HG02610 (cell line): ENCODE measurements around the gene ALDH1A3.
"Not testable (repeated sequence)": the region's sequence is repeated elsewhere in the genome, so short reads cannot be mapped to it uniquely, and the experiment has no call there.

ENCODE experiments used
- ATAC-seq: cut with Tn5 transposase; IDR thresholded peaks from one replicate; pipeline ENCODE4 v1.9.1; 2021; ENCODE audit warnings: mild to moderate bottlenecking, moderate library complexity; ENCODE audit not compliant: unreplicated experiment

The ALDH1A3 gene

GRCh38 chr15:100879464-100880138 is at the start of gene ALDH1A3:
ALDH1A3 (plus strand) TSS chr15:100879831; CDS start chr15:100879908, 77 bp downstream.
- peak; percentile 53 for ATAC-seq

- ATAC-seq: no peak
Observed at GRCh38 chr15:100831467-100831866, 48.2 kb upstream of the ALDH1A3 start.

GRCh38 chr15:100832149-100832942 is 47.3 kb upstream of the ALDH1A3 start:
- ATAC-seq: peak; percentile 37

GRCh38 chr15:100833417-100834389 is 45.9 kb upstream of the ALDH1A3 start:
- peak; percentile 87 for ATAC-seq

- no peak for ATAC-seq
Observed at GRCh38 chr15:100834731-100835130, 44.9 kb upstream of the ALDH1A3 start.

GRCh38 chr15:100835636-100836035 is 44.0 kb upstream of the ALDH1A3 start:
- no peak for ATAC-seq

GRCh38 chr15:100836501-100836900 is 43.1 kb upstream of the ALDH1A3 start:
- no peak for ATAC-seq

GRCh38 chr15:100841426-100841825 is 38.2 kb upstream of the ALDH1A3 start:
- no peak for ATAC-seq

- no peak for ATAC-seq
Observed at GRCh38 chr15:100842756-100843730, 36.6 kb upstream of the ALDH1A3 start.

GRCh38 chr15:100844167-100844566 is 35.5 kb upstream of the ALDH1A3 start:
- ATAC-seq: no peak

GRCh38 chr15:100844778-100845177 is 34.9 kb upstream of the ALDH1A3 start:
- no peak for ATAC-seq

- ATAC-seq: no peak
Observed at GRCh38 chr15:100847194-100847593, 32.4 kb upstream of the ALDH1A3 start.

- ATAC-seq: peak; percentile 74
Observed at GRCh38 chr15:100849021-100849854, 30.4 kb upstream of the ALDH1A3 start.

GRCh38 chr15:100849855-100850218 is 29.8 kb upstream of the ALDH1A3 start:
- ATAC-seq: no peak

- not testable (repeated sequence) for ATAC-seq
Observed at GRCh38 chr15:100851428-100852015, 28.1 kb upstream of the ALDH1A3 start.

- no peak for ATAC-seq
Observed at GRCh38 chr15:100852630-100853029, 27.0 kb upstream of the ALDH1A3 start.

- no peak for ATAC-seq
Observed at GRCh38 chr15:100853676-100854440, 25.8 kb upstream of the ALDH1A3 start.

GRCh38 chr15:100856867-100857266 is 22.8 kb upstream of the ALDH1A3 start:
- no peak for ATAC-seq
